Calu3 (cell line): ENCODE data around the gene KRTAP3-1. TPM values are rescaled to one million over a fixed set of nuclear protein-coding genes. Genes with fewer than 3 reads are reported as not detected.
A peak's percentile ranks its signal among the peaks of the same experiment; 100 is the strongest.
"Not testable (repeated sequence)": the region's sequence is repeated elsewhere in the genome, so short reads cannot be mapped to it uniquely, and the experiment has no call there.

Source experiments
- Bru-seq: library from RNA; stranded (reverse); fragments of 400-500 nt; gene quantifications from one replicate; lab custom pipeline; 2021; lab: Mats Ljungman, UMichigan
- BruChase-seq, 2 experiments: library from RNA; stranded (reverse); fragments of 400-500 nt; gene quantifications; one replicate each; lab custom pipeline; 2021; lab: Mats Ljungman, UMichigan
- BruUV-seq: library from RNA; stranded (reverse); fragments of 400-500 nt; replicated peaks from 2 replicates; lab custom pipeline; 2021; lab: Mats Ljungman, UMichigan
- CTCF ChIA-PET: fragments of 300-600 bp; sonication (Branson Sonifier 250); formaldehyde crosslinking; loops from one replicate; lab custom pipeline; 2022; ENCODE audit warnings: antibody characterized with exemption; lab: Charles Lee
- DNase-seq: peaks from one replicate; pipeline ENCODE4 v3.0.0; 2022
- H3K27ac Mint-ChIP-seq: one replicate; pipeline ENCODE4 v1.8.0; 2022; ENCODE audit warnings: mixed read lengths; ENCODE audit not compliant: unreplicated experiment
- H3K27me3 Mint-ChIP-seq: one replicate; pipeline ENCODE4 v1.8.0; 2022; ENCODE audit warnings: mixed read lengths; ENCODE audit not compliant: unreplicated experiment
- H3K36me3 Mint-ChIP-seq: one replicate; pipeline ENCODE4 v1.8.0; 2022; ENCODE audit warnings: mild to moderate bottlenecking, moderate library complexity, mixed read lengths; ENCODE audit not compliant: insufficient read depth, unreplicated experiment
- H3K4me1 Mint-ChIP-seq: one replicate; pipeline ENCODE4 v1.8.0; 2022; ENCODE audit warnings: mild to moderate bottlenecking, low read depth, mixed read lengths; ENCODE audit not compliant: unreplicated experiment
- H3K4me3 Mint-ChIP-seq: one replicate; pipeline ENCODE4 v1.8.0; 2022; ENCODE audit warnings: mild to moderate bottlenecking, low read depth, moderate library complexity, mixed read lengths; ENCODE audit not compliant: unreplicated experiment
- H3K9me3 Mint-ChIP-seq: one replicate; pipeline ENCODE4 v1.8.0; 2022; ENCODE audit warnings: low read depth, mixed read lengths; ENCODE audit not compliant: unreplicated experiment
- intact Hi-C: fragments of 100-400 bp; cut with micrococcal nuclease; formaldehyde crosslinking; loops from one replicate; pipeline ENCODE4 v1.10.0; 2022; ENCODE audit not compliant: unreplicated experiment
- long read RNA-seq: library from polyadenylated mRNA; stranded (forward); transcript quantifications from one replicate; pipeline ENCODE4 v2.0.0, GENCODE V29; 2022
- total RNA-seq: library from RNA; stranded (reverse); gene quantifications from 2 replicates; pipeline ENCODE4 v1.2.3, GENCODE V29; 2022
- TF ChIP-seq, protein P1 (sequence below): fragments of 200-600 bp; IDR thresholded peaks from one replicate; pipeline ENCODE4 v1.8.0; 2022; ENCODE audit warnings: antibody characterized with exemption; ENCODE audit not compliant: unreplicated experiment

The KRTAP3-1 gene
- total RNA-seq = not detected in 2 replicates
- not detected for Bru-seq, nascent RNA
- BruChase-seq, experiment 1, labeled RNA remaining after a 6-hour chase = not detected
- not detected for BruChase-seq, experiment 2, labeled RNA remaining after a 2-hour chase
- long read RNA-seq = 0 reads

DNA sequence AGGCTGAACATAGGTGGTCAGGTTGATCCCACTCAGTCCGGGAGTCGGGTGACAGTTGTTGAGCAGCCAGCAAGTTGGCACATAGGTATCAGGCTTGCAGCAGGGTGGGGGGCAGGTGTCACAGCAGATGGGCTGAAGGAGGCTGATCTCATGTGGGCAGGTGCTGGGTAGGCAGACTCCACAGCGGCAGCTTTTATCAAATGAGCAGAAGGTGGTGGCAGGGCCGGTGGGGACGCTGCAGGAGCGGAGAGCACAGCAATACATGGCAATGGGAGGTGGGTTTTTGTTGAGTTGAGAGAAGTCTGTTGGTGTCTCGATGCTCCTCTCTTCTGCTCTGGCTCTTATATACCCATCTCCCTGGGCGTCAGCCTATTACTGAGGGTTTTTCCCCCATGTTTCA lies at the start of gene KRTAP3-1:
TSS of gene KRTAP3-1 (minus strand) at position 318 of the 400 bp plus-strand sequence. CDS start at position 264, 54 bp downstream.
- Mint-ChIP-seq H3K4me1 (peaks cover 50% of the 10 kb centered on the region), H3K27me3 (no peaks in the 10 kb centered on the region)
- CTCF ChIA-PET = interaction anchor here (0.6 to 1.7 kb wide), 10 partner anchors 11 to 292 kb away, joined by 3 to 6 read pairs (median 4); partner anchors contain the start of gene KRT40

GRCh38 chr17:41057547-41057946 lies 48.6 kb upstream of the KRTAP3-1 start:
- H3K27ac Mint-ChIP-seq = peak overlapping the region; percentile 22
- no peak for DNase-seq

More for the DNA sequence above, at the start of gene KRTAP3-1:
- Mint-ChIP-seq H3K4me3 (no peak within 1 kb of the TSS), H3K9me3 (peaks cover 4% of the 10 kb centered on the region), H3K27ac (no peak within 1 kb of the TSS), H3K36me3 (no peaks in the 10 kb centered on the region)
- intact Hi-C loops = no loop called here
- DNase-seq = no peak
- BruUV-seq = no TSS peak
- TF ChIP-seq, protein P1, sequence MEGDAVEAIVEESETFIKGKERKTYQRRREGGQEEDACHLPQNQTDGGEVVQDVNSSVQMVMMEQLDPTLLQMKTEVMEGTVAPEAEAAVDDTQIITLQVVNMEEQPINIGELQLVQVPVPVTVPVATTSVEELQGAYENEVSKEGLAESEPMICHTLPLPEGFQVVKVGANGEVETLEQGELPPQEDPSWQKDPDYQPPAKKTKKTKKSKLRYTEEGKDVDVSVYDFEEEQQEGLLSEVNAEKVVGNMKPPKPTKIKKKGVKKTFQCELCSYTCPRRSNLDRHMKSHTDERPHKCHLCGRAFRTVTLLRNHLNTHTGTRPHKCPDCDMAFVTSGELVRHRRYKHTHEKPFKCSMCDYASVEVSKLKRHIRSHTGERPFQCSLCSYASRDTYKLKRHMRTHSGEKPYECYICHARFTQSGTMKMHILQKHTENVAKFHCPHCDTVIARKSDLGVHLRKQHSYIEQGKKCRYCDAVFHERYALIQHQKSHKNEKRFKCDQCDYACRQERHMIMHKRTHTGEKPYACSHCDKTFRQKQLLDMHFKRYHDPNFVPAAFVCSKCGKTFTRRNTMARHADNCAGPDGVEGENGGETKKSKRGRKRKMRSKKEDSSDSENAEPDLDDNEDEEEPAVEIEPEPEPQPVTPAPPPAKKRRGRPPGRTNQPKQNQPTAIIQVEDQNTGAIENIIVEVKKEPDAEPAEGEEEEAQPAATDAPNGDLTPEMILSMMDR = no peak

GRCh38 chr17:41055130-41055529 lies 46.2 kb upstream of the KRTAP3-1 start, which contains the start of gene KRTAP2-2:
Gene KRTAP2-2, minus strand, starts transcription at chr17:41055230. Its CDS starts 19 bp downstream, at chr17:41055211.
- H3K36me3 Mint-ChIP-seq, BruUV-seq, H3K27ac Mint-ChIP-seq, CTCF ChIA-PET, H3K9me3 Mint-ChIP-seq, H3K27me3 Mint-ChIP-seq, DNase-seq, H3K4me3 Mint-ChIP-seq, intact Hi-C loops: not testable (repeated sequence)
- peaks cover 25% of the 10 kb centered on the region for H3K4me1 Mint-ChIP-seq

More at GRCh38 chr17:41057547-41057946, 48.6 kb upstream of the KRTAP3-1 start:
- intact Hi-C loops = no loop called here
- H3K36me3 Mint-ChIP-seq = peaks cover 20% of the 10 kb centered on the region
- BruUV-seq = no TSS peak
- CTCF ChIA-PET = interaction anchor here (1.1 kb wide), 1 partner anchor 101 kb away, joined by 3 read pairs; no protein-coding TSS in a partner anchor
- no peak overlapping the region for H3K4me3 Mint-ChIP-seq
- peaks cover 2% of the 10 kb centered on the region for H3K9me3 Mint-ChIP-seq
- peaks cover 41% of the 10 kb centered on the region for H3K4me1 Mint-ChIP-seq
- TF ChIP-seq, protein P1 = no peak
- no peaks in the 10 kb centered on the region for H3K27me3 Mint-ChIP-seq

DNA sequence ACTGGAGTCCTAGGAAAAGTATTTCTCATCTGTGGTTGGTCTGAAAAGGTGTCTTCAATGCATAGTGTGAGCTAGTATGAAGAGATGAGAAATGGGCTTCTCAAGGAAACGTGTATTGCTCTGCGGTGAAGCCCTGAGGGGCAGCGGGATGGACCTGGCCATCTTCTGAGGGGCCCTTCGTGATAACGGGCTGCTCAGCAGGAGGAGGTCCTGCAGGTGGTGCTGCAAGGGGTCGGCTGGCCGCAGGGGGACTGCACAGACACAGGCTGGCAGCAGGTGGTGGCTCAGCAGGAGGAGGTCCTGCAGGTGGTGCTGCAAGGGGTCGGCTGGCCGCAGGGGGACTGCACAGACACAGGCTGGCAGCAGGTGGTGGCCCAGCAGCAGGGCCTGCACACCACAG lies 45.6 kb upstream of the KRTAP3-1 start:
- BruUV-seq, H3K9me3 Mint-ChIP-seq, H3K27ac Mint-ChIP-seq, H3K36me3 Mint-ChIP-seq, H3K4me3 Mint-ChIP-seq, CTCF ChIA-PET, H3K27me3 Mint-ChIP-seq, intact Hi-C loops, DNase-seq: not testable (repeated sequence)
- H3K4me1 Mint-ChIP-seq = peaks cover 25% of the 10 kb centered on the region

DNA sequence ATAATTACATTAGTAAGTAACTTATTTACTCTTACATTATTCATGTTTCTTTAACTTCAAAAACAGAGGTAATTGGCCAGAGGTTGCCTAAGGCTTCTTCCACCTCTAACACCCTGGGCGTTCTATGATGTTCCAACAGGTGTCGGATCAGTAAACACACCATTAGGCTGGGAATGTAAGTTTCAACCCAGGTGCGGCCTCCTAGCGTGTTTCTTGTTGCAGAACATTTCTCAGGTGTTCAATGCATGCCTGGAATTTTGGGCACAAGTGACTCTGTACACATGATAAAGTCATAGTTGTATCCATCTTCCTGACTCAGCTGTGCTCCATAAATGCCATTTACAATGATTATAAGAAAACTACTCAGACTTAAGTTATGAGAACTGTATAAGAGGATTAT lies 45.1 kb upstream of the KRTAP3-1 start:
- BruUV-seq = no TSS peak
- H3K4me3 Mint-ChIP-seq = no peak overlapping the region
- H3K27ac Mint-ChIP-seq = no peak overlapping the region
- TF ChIP-seq, protein P1 = no peak
- intact Hi-C loops = no loop called here
- CTCF ChIA-PET = interaction anchor here (1.0 kb wide), 1 partner anchor 67 kb away, joined by 3 read pairs; no protein-coding TSS in a partner anchor
- DNase-seq = no peak
- H3K4me1 Mint-ChIP-seq = peaks cover 25% of the 10 kb centered on the region
- peaks cover under 1% of the 10 kb centered on the region for H3K36me3 Mint-ChIP-seq
- peaks cover 2% of the 10 kb centered on the region for H3K9me3 Mint-ChIP-seq
- H3K27me3 Mint-ChIP-seq = no peaks in the 10 kb centered on the region
